GM20431 (cell line): ENCODE measurements around the gene PTTG1IP.

Source experiments
- in situ Hi-C: fragments of 300-500 bp; cut with MseI, MboI; formaldehyde crosslinking; loops from one replicate; pipeline ENCODE4 v1.15.0; 2020; ENCODE audit warnings: low sequenced_read_pairs; ENCODE audit not compliant: unreplicated experiment

PTTG1IP gene

GRCh38 chr21:44898011-44898488 lies 24.6 kb upstream of the PTTG1IP start:
- in situ Hi-C loops, result no loop called here

- in situ Hi-C loops, result no loop called here
Observed at GRCh38 chr21:44897326-44898010, 24.0 kb upstream of the PTTG1IP start.

GRCh38 chr21:44896561-44897286 lies 23.2 kb upstream of the PTTG1IP start:
- in situ Hi-C loops, result no loop called here

GRCh38 chr21:44895859-44896258 lies 22.4 kb upstream of the PTTG1IP start:
- in situ Hi-C loops, result no loop called here

- in situ Hi-C loops, result no loop called here
Observed at GRCh38 chr21:44894687-44895302, 21.3 kb upstream of the PTTG1IP start.

- in situ Hi-C loops, result no loop called here
Observed at GRCh38 chr21:44893948-44894656, 20.6 kb upstream of the PTTG1IP start.

GRCh38 chr21:44893278-44893556 lies 19.7 kb upstream of the PTTG1IP start:
- in situ Hi-C loops, result no loop called here

GRCh38 chr21:44892536-44893277 lies 19.2 kb upstream of the PTTG1IP start:
- in situ Hi-C loops, result no loop called here

GRCh38 chr21:44892095-44892494 lies 18.6 kb upstream of the PTTG1IP start:
- in situ Hi-C loops, result no loop called here

GRCh38 chr21:44891631-44892031 lies 18.1 kb upstream of the PTTG1IP start:
- in situ Hi-C loops, result no loop called here

- in situ Hi-C loops, result no loop called here
Observed at GRCh38 chr21:44890961-44891541, 17.6 kb upstream of the PTTG1IP start.

GRCh38 chr21:44890338-44890931 lies 16.9 kb upstream of the PTTG1IP start:
- in situ Hi-C loops, result no loop called here

- in situ Hi-C loops, result loop anchor here (10.0 kb wide), 1 partner anchor 55 kb away; the partner anchor contains the start of gene SLX9
Observed at GRCh38 chr21:44889625-44890337, 16.3 kb upstream of the PTTG1IP start.

- in situ Hi-C loops, result loop anchor here (10.0 kb wide), 1 partner anchor 56 kb away; the partner anchor contains the start of gene SLX9
Observed at GRCh38 chr21:44888581-44889550, 15.4 kb upstream of the PTTG1IP start.

GRCh38 chr21:44887807-44888580 lies 14.5 kb upstream of the PTTG1IP start:
- in situ Hi-C loops, result loop anchor here (10.0 kb wide), 1 partner anchor 57 kb away; the partner anchor contains the start of gene SLX9

GRCh38 chr21:44887126-44887806 lies 13.8 kb upstream of the PTTG1IP start:
- in situ Hi-C loops, result loop anchor here (10.0 kb wide), 1 partner anchor 58 kb away; the partner anchor contains the start of gene SLX9
